NCI-H1417 treated with DMSO at 0.1 percent for 48 hours (cell line): Measurements from ENCODE around the gene AUTS2.

ENCODE experiments used
- DNase-seq: peaks from one replicate; lab custom pipeline; 2025; lab: John Stamatoyannopoulos, UW

Gene AUTS2

GRCh38 chr7:70693686-70694433 lies 1095.6 kb downstream of the AUTS2 start:
- no peak for DNase-seq

- DNase-seq: no peak
Measured at GRCh38 chr7:70694434-70694970, 1096.2 kb downstream of the AUTS2 start.

DNA sequence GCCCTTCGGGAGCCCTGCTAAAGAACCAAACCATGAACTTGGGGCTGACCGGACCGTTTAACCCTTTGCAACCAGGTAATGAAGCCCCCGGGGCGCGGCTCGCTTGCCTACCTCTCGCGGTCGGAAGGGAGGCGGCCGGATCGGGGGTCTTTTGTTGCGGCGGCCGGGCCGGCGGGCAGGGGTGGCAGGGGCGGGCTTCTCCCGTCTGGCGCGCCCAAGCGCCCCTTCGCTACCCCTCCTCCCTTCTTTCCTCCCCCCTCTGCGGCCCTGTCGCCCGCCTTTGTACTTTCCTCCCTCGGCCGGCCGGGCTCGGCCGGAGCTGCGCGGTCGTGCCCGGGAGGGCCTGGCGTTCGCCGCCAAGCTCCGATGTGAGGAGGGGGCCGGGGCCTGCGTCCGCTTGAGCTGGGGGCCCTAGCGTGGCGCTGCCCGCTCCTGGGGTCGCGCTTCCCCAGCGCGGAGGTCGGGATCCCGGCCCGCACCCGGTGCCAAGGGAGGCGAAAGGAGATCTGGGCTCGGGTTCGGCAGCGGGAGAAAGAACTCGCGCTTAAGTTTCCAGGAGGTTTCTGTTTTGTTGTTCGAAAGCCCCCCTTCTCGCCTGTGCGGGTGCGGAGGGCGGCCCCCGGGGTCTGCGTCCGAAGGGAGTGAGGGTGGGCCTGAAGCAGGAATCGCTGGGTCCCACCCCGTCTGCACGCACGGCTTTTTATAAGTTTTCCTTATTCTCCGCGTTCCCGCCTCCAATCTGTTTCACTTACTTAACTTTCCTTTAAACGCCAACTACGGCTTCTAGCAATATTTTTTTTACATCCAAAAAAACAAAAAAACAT lies 1096.9 kb downstream of the AUTS2 start:
- no peak for DNase-seq

GRCh38 chr7:70695795-70696083 lies 1097.5 kb downstream of the AUTS2 start:
- no peak for DNase-seq

DNA sequence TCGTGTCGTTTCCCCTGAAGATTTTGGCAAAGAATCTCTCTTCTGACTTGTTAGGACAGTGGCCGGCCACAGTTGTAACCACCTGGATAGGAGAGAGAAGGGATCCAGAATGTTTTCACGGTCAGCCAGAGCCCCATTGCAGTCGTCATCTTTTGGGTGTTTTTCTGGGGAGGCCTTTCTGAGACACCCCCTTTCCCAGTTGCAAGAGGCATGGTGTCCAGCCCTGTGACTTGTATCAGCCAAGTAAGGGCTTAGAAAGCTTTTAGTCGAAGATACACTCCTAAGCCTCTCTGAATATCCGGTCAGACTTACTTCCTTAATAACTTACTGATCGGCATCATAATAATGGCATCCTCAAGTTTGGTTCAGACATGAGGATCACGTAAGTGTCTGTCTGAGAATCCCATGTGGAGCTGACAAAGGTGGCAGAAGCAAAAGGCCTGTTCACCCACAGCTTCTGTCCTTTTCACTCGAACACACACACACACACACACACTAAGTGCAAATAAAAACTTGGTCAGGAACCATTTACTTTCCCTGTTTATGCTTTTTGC lies 1098.0 kb downstream of the AUTS2 start:
- DNase-seq: no peak

GRCh38 chr7:70698219-70698832 lies 1100.1 kb downstream of the AUTS2 start:
- peak; percentile 21 for DNase-seq

DNA sequence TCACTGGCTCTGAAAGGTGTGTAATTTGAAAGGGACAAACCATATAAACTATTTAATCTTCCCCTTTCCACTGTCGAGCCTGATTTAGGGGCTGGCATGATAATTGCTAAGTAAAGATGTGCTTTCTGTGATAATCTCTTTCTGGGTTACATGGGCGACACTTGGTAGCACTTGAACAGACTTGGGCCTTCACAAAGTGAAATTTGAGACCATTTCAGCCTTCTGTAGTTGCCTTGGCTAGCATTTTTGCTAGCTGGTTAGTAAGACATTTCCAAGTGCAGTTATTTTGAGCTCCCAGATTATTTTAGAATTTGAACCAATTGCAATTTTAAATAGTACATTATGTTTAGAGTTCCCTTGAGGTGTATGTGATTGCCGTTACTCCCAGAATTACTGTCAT lies 1101.0 kb downstream of the AUTS2 start:
- DNase-seq: no peak

GRCh38 chr7:70700055-70700940 lies 1102.0 kb downstream of the AUTS2 start:
- no peak for DNase-seq

- DNase-seq: no peak
Measured at GRCh38 chr7:70700941-70701425, 1102.7 kb downstream of the AUTS2 start.

- DNase-seq: no peak
Measured at GRCh38 chr7:70701477-70701876, 1103.2 kb downstream of the AUTS2 start.

DNA sequence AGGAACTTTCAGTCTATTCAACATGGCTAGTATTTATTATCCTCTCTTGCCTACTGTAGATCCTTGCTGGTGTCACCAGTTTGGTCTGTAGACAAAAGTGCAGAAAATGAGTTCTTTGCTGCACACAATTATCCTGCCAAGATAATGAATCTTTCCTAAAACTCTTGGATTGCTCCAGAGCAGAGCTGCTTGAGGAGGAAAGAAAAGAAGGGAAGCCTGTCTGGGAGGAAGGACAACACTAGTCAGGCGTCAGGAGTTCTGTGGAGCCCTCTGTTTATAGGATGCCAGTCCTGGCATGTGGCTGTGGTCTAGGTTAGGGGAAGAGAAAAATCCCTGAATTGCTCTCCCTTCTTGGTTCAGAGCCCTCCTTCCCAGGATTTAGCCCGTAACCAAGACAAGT lies 1103.7 kb downstream of the AUTS2 start:
- no peak for DNase-seq

GRCh38 chr7:70703785-70704184 lies 1105.5 kb downstream of the AUTS2 start:
- DNase-seq: no peak

DNA sequence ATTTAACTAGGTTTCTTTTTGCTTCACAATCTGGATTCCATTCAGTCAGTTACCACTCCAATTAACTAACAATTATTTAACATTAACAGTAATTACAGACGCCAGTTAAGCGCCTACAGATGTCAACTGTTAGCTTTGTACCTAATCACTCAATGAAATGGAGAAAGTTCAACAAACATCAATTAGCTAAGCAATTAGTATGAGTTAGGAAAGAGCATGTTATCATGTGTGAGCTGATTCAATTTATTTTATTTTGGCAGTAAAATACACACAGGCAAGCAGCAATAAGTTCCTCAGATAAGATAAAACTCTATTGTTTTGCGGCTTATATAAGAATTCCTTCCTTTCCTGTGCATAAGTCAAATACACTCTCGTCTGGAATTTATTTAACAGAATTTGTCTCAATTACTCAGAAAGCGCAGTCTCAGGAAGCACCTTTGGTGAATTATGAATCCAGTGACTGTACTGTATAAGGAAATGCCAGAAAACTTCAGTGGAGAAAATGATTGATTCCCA lies 1106.6 kb downstream of the AUTS2 start:
- DNase-seq: peak; percentile 75

DNA sequence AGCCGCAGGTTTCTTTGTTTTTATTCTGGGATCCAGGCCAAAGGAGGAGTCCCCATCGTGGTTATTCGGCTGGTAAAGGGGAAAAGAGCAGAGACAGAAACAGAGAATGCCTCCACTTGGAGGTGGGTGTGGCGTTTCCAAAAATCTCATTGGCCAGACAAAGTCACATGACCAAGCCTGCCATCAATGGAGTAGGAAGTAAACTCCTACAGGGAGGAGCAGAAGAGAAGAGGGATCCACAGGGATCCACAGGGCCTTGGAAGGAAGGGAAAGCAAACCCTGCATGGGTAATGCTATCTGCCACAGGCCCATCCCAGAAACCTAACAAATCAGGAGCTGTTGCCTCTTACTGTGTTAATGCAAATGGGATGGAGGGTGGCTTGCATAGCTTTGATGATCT lies 1107.9 kb downstream of the AUTS2 start:
- DNase-seq: no peak

- DNase-seq: no peak
Measured at GRCh38 chr7:70706698-70707097, 1108.4 kb downstream of the AUTS2 start.

DNA sequence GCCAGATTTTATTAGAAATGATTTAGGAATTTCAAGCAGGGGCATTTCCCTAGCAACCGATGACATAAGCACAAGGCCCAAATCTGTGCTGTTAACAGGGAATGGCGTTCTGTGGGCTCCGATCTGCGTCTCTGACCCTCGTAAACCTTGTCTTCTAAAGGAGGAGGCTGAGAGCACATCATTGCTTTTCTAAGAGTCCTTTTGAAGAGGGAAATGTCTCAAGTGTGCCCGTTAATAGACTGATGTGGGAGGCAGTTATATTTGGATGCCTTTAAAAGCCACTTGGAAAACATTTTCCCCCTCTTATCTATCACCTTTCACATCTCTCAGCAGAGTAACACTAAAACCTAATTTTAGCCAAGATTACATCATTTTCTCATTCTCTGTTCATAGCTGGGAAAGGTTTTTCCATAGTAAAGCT lies 1109.6 kb downstream of the AUTS2 start:
- DNase-seq: no peak

- no peak for DNase-seq
Measured at GRCh38 chr7:70710011-70710480, 1111.8 kb downstream of the AUTS2 start.

- no peak for DNase-seq
Measured at GRCh38 chr7:70710651-70711050, 1112.4 kb downstream of the AUTS2 start.

DNA sequence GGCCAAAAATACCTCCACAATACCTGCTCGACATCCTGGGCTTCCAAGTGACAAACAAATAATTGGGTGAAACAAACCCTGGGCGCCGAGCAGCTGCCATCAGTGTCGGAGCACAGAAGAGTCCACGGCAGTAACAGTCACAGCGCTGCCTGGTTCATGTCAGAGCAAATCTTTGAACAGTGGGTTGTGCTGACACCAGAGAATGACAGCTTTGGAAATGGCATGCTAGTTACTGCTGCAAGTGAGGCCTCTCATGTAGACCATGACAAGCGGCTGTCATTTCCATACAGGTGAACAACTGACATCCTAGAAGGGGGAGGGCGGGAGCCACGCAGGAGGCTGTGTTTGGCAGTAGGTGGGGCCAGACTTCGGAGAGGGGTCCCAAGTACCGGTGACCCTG lies 1113.2 kb downstream of the AUTS2 start:
- no peak for DNase-seq

DNA sequence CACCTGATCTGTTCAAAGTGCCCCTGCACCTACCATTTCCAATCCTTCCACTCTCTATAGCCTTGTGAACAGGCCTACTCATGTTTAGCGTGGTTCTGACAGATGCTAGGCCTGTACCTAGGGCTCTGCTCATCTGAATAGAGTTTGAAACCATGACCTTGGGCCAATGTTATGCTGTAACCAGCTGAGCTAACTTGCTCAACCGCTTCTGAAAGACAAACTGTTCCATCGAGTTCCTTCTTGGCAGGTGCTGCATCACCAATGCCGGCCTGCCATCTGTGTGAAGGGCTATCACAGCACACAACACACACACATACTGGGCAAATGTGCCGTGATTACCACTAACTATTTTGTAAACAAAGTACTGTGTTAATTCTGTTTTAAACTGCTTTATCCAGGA lies 1114.7 kb downstream of the AUTS2 start:
- no peak for DNase-seq

GRCh38 chr7:70714506-70715038 lies 1116.3 kb downstream of the AUTS2 start:
- no peak for DNase-seq
